Colon (tissue), 2 donors: ENCODE results near the gene CCDC187.
"Not testable (repeated sequence)": the region's sequence is repeated elsewhere in the genome, so short reads cannot be mapped to it uniquely, and the experiment has no call there.

ENCODE experiments used
- FAIRE-seq: peaks from 2 replicates; lab custom pipeline; 2012; peaks lifted over from hg19 to GRCh38; lab: Jason Lieb, UNC
- donor health status: control.
- donor health status: control.

CCDC187 gene

DNA sequence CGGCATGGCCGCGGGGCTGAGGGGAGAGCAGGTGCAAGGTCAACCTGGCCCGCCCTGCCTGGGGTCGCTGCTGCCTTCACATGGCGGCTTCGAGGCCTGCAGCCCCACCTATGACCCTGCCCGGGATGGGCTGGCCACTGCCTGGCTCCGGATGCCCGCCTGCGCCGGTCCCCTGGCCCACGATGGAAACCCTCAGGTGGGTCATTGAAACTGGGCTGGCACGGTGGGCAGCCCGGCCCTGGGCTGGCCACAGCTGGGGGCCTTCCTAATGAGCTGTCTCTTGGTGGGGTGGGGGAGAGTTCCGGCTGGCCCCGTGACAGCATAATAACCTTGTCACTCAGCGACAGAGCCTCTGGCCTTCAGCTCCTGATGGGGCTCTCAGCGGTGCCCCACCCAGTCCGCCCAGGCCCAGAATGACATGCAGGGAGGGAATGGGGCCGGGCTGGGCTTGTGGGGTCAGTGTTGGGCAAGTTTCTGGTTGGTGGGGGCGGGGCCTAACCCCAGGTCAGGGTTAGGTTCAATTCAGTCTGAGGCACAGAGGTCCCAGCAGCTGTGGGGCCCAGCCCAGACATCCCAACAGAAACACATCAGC lies at the start of gene CCDC187:
CCDC187 (minus strand) TSS at position 270 of the 592 bp plus-strand sequence; CDS start at position 6, 264 bp downstream.
- no peak for FAIRE-seq

DNA sequence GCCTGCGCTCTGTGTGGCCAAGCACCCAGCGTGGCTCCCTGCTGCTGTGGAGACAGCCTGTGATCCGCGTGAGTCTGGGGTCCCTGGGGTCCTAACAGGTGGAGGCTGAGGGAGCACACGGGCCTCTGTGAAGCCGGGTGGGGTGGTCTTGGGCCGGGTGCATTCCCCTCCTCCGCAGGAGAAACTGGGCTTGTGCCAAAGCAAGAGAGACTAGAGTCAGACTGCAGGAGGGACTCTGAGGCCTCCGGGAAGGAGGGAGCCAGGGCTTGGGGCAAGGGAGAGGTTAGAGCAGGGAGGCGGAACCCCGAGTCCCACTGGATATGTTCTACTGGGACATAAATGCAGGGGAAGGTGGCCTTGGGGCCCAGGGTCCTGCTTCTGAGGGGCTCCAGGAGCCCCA lies 49.2 kb upstream of the CCDC187 start:
- FAIRE-seq, result no peak

- no peak for FAIRE-seq
Observed at GRCh38 chr9:136352682-136353081, 48.8 kb upstream of the CCDC187 start.

DNA sequence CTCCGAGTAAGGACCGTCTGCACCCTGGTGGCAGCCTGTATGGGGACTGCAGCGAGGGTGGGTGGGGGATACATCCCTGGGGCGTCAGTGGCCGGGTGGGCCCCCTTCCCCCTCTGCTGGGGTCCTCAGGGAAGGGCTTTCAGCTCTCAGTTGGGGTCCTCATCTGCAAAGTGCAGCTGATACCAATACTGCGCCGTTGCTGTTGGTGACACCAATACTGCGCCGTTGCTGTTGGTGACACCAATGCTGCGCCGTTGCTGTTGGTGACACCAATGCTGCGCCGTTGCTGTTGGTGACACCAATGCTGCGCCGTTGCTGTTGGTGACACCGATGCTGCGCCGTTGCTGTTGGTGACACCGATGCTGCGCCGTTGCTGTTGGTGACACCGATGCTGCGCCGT lies 48.0 kb upstream of the CCDC187 start:
- FAIRE-seq, result not testable (repeated sequence)

GRCh38 chr9:136351252-136351800 lies 47.4 kb upstream of the CCDC187 start:
- FAIRE-seq, result no peak

DNA sequence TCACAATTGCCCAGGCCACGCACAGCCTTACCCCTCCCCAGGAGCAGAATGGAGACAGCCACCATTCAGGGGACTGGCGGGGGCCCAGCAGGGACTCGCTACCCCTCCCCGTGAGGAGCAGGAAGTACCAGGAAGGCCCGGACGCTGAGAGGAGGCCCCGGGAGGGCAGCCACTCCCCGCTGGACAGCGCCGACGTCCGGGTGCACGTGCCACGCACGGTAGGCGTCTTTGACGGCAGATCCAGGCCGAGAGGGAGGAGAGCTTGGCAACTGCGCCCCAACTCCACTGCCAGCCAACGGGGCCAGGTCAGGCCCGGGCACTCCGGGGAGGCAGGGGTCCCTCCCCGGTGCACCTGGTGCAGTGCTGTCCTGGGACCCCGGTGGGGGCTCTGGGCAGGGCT lies 45.7 kb upstream of the CCDC187 start:
- FAIRE-seq, result no peak

GRCh38 chr9:136348691-136349090 lies 44.8 kb upstream of the CCDC187 start:
- no peak for FAIRE-seq

GRCh38 chr9:136347472-136348256 lies 43.8 kb upstream of the CCDC187 start:
- FAIRE-seq, result no peak

- FAIRE-seq, result no peak
Observed at GRCh38 chr9:136346927-136347465, 43.1 kb upstream of the CCDC187 start.

DNA sequence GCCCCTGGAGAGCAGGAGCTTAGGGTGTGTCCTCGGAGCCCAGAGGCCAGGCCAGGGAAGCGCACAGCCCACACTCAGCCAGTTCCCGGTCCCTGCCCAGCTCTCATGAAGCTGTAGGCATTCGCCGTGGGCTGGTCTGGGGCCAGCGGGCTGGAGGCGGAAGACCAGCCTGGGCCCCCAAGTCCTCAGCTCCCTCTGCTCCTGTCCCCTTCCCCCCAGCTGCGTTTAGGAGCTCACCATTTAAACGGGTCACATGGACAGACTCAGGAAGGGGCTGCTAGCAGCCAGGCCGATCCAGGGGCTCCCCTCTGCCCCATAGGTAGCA lies 42.2 kb upstream of the CCDC187 start:
- no peak for FAIRE-seq

DNA sequence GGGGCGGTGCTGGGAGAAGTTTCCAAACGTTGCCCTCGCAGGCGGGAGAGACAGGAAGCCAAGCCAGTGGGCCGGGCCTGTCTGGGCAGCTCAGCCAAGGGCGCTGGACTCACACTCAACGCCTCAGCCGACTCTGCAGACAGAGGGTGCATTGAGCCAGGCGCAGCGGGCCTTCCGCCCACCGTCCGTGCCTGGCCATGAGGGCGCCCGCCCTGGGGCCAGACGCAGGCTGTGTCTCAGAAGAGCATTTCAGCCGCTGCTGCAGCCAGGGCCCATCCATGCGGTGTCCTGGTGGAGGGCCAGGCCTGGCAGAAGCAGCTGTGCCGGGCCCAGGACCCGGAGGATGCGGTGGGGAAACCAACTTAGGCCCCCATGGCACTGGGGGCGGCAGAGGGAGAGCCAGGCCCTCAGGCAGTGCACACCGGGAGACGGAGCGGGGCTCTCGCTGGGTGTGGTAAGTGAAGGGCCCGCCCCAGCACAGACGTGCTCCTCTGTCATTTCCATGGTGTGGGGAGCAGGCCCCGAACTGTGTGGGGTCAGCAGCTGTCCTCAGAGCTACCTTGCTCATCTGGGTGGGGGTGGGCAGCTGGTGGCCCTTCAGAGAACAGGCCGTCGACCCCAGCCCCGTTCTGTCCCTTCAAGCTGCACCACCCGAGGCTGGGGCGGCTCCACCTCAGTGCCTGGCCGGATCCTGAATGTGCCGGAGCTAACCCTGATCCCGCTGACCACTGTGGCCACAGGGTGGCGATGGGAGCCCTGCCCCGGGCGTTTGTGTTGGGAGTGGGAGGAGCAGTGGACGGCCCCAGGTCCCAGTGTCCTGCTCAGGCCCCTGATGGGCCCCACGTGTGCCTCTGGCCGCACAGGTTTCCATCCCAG lies 41.6 kb upstream of the CCDC187 start:
- FAIRE-seq, result no peak

GRCh38 chr9:136344544-136345280 lies 40.8 kb upstream of the CCDC187 start:
- FAIRE-seq, result no peak

DNA sequence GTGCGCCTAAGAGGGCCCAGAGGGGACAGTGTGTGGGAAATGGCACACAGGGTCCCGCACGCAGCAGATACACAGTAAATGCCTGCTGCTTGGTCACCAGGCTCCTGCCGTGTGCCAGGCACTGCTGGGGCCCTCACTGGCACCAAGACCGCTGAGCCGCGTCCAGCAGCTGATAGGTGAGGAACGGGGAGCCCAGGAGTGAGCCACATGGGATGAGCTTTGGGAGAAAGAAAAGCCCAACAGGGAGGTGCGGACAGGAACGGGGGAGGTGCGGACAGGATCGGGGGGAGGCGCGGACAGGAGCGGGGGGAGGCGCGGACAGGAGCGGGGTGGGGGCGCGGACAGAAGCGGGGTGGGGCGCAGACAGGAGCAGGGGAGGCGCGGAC lies 40.0 kb upstream of the CCDC187 start:
- FAIRE-seq, result no peak

DNA sequence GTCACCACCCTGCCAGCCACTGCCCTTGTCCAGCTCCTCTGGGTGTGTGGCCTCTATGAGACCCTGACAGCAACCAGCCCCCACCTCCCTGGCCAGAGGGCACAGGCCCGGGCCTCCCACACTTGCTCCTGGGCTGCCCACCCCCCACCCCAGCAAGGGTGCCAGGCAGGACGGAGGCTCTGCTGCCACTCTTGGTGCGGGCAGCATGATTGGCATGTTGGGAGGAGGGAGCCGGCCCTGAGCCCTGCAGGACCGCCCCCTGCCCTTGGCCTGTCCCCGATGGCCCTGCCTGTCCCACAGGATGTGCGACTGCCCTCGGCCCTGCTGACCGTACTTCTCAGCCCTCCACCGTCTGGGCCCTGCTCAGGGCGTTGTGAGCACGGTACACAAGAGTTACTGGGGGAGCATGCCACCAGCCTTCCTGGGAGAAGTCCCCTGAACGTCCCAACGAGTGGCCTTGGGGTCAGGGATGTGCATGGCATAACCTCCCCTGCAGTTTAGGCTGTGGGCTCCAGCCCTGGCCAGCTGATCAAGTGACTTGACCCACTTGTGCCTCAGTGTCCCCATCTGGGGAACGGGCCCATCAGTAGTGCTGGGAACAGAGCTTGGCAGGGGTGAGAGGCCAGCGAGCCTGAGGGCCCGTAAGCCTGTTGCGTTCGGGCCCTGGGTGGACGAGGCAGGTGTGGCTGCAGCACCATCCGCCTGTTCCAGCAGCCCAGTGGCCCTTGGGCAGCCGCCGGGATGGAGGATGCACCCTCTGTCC lies 39.4 kb upstream of the CCDC187 start:
- no peak for FAIRE-seq

DNA sequence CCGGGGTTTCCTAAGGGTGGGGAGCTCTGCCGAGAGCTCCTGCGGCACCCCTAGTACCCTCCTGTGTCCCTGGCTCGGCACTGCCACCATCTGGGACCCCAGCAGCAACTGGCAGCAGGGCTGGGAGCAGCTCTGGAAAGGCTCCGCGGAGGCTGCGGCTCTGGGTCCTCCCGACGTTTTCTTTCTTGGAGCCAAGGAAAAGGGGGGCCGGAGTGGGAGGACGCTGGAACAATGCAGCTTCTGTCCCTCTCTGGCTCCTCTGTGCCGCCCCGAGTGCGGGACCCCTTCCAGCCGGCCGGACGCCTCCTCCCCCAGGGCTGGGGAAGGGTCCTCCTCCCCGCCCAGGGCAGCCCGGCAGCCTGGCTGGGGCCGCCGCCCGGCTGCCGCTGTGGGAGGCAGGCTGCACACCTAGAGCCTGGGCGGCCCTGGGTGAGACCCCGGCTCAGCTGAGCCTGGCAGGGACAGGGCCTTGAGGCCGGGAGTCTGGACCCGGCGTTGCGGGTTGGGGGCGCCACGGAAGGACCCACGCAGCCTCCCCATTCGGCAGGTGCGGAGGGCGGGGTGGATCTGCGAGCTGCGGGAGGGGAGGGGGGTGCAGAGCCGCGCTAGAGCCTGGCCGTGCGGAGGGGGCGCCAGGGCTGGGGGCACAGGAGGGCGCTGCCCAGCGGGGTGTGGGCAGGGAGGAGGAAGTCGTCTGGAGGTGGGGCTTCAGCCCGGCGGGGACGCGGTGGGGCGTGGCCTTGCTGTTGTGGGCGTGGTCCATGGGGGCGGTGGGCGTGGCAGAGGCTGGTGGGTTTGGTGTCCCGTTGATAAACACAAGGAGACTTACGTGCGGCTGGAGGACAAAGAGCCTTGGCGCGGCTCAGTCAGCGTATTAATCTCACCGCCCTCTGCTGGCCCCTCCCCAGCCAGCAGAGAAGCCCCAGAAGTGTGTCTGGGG lies 38.6 kb upstream of the CCDC187 start:
- FAIRE-seq, result no peak

DNA sequence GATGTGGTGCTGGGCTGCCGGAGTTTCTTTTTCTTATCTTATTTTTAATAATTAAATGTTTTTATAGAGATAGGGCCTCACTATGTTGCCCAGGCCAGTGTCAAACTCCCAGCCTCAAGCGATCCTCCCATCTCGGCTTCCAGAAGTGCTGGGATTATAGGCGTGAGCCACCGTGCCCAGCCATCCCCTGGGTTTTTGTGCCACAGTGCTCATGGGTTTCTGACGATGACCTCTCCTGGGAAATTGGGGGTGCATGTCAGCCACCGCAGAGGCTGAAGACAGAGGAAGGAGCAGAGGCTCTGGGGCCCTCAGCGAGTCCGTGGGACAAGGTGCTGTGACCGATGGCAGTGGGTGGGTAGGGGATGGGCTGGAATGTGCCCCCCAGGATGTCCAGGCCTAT lies 37.9 kb upstream of the CCDC187 start:
- FAIRE-seq, result no peak

DNA sequence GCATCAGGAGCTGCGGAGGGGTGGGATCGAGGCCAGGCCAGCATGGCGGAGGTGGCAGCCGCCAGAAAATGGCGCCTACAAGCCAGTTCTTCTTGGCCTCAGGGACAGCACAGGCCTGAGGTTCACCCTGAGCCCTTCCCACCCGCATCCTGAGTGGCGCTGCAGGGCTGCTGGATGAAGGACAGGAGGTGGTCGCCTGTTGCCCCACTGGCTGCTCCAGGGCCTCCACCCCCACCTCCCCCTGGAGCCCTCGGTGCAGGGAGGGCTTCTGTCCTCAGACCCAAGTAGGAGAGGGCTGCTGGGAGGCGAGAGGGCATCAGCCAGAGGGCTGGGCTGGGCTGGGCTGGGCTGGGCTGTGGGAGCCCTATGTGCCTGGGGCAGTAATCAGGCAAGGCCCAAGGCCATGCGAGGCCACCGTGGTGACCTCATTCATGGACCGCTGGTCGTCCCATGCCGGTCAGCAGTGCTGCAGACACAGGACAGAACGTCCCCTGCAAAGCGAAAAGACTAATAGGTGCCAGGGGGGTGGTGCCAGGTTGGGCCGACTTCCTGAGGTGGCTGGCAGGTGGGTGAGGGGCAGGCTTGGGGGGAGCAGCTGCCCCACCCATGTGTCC lies 37.3 kb upstream of the CCDC187 start:
- no peak for FAIRE-seq

DNA sequence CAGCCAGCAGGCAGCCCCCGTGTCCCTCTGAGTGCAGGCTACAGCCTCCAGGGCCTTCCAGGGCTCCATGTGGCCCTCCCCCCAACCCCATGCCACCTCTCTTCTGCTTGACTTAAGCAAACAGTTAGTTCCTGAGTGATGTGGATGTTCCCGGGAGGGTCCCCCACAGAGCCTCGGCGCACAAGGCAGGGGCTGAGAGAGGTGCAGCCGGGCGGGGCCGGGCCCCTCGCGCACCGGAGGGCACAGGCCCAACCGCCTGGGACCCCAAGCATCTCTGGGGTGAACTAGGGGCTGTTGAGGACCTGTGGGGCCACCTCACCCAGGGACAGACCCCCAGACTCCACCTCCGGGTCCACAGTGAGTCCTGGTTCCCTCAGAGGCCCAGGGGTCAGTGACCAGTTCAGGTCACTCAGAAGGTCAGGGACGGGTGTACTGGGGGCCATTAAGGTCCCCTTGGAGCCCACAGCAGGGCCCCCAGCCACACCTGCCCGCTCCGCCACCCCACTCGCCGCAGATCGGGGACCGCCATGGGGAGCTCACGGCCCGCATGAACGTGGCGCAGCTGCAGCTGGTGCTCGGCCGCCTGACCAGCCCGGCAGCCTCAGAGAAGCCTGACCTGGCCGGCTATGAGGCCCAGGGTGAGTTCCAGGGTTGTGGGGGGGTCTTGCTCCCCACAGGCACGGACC lies 36.6 kb upstream of the CCDC187 start:
- no peak for FAIRE-seq

- no peak for FAIRE-seq
Observed at GRCh38 chr9:136339958-136340310, 36.0 kb upstream of the CCDC187 start.
